Loucy (cell line): ENCODE results near the gene C1orf174.

Source experiments
- CTCF ChIP-seq: fragments of 200-600 bp; sonication (generic); conservative IDR thresholded peaks from 2 replicates; pipeline ENCODE4 v1.5.1; 2014; ENCODE audit warnings: mild to moderate bottlenecking, antibody characterized with exemption, low read length
- EZH2phosphoT487 ChIP-seq: fragments of 200-600 bp; IDR thresholded peaks from 2 replicates; pipeline ENCODE4 v1.6.1; 2018; ENCODE audit warnings: antibody characterized with exemption, mild to moderate bottlenecking, moderate library complexity, borderline replicate concordance

DNA sequence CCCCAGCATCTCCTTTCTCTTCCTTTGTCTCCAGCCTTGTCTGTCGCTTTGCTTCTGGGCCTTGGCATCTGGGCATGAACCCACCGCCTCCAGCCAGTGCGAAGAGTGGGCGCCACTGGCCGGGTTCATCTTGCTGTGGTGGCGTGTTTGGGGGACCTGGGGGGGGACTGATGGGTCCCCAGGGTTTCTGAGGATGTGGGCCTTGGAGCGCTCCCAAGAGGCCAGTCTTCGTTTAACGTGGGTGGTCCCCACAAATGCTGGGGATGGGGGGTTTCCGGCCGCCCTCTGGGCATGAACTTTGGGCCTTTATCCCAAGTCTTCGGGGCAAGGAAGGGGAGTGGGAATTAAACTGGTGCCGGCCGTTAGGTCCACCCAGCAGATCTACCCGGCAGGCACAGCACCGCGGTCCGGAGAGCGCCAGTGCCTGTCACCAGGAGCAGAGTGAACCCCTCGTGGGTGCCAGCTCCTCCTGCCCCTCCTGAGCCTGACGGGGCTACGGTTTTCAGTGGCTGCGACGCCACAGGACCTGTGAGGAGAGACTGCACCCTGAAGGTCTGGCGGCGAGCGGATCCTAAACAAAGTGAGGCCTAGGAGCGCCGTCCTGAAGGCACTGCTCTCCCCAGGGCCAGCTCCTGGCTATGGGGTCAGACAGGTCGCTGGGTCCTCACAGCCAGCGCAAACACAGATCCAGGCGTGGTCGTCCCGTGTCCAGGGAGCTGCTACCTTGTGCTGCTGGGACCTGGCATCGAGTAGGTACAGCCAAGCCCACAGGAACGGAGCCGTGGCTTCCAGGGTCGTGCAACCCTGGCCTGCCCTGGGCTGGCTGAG, 12.1 kb upstream of the C1orf174 start:
- TF ChIP-seq CTCF (no peak), EZH2phosphoT487 (no peak)
